ENCODE results near the gene SAAL1.
A peak's percentile ranks its signal among the peaks of the same experiment; 100 is the strongest.

The SAAL1 gene

DNA sequence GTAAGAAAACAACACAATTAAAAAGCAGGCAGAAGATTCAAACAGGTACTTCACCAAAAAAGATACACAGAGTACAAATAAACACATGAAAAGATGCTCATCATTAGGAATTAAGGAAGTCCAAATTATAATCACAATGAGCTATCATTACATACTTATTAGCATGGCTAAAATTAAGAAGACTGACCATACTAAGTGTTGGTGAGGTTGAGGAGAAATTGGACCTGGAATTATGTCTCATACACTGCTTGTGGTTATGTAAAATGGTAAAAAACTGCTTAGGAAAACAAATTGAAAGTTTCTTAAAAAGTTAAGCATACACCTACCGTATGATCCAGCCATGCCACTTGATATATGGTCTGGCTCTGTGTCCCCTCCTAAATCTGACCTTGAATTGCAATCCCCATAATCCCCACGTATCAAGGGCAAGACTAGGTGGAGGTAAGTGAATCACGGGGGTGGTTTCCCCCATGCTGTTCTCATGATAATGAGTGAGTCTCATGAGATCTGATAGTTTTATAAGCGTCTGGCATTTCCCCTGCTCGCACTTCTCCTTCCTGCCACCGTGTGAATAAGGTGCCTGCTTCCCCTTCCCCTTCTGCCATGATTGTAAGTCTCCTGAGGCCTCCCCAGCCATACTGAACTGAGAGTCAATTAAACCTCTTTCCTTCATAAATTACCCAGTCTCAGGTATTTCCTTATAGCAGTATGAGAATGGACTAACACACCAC lies 4.8 kb downstream of the SAAL1 start:
- Histone ChIP-seq H3K36me3 (ENCODE audit: control insufficient read depth, insufficient read depth, low read length) (peaks cover 3% of the 10 kb centered on the region), H2BK15ac (replicated peaks; ENCODE audit: low read depth) (no peak overlapping the region), H3K23ac (ENCODE audit: low read length) (no peak overlapping the region), H3K27ac (ENCODE audit: low read depth, low read length) (no peak overlapping the region), H4K8ac (ENCODE audit: low read depth, low read length) (no peak overlapping the region), H3K4me3 (ENCODE audit: low read length) (no peak overlapping the region), H2BK5ac (ENCODE audit: low read length) (no peak overlapping the region), H3K4ac (ENCODE audit: low read depth, low read length) (no peak overlapping the region), H3K18ac (ENCODE audit: low read length) (no peak overlapping the region), H2BK120ac (ENCODE audit: low read depth, low read length) (no peak overlapping the region), H3K79me1 (ENCODE audit: low read length) (peaks cover 9% of the 10 kb centered on the region), H3K56ac (ENCODE audit: low read length) (no peak overlapping the region), H3K79me2 (ENCODE audit: control insufficient read depth, insufficient read depth, low read length) (peaks cover 29% of the 10 kb centered on the region), H2AK5ac (ENCODE audit: low read length) (no peak overlapping the region), H3K27me3 (ENCODE audit: insufficient read depth, low read length, poor library complexity) (no peaks in the 10 kb centered on the region), H4K5ac (ENCODE audit: low read length) (no peak overlapping the region), H3K9ac (ENCODE audit: low read length) (no peak overlapping the region), H3K4me1 (ENCODE audit: control insufficient read depth, low read depth, low read length) (peaks cover 3% of the 10 kb centered on the region), H3K4me2 (ENCODE audit: low read length) (no peak overlapping the region)
- no CpG with 5 or more reads among the region's 6 CpGs for WGBS (ENCODE audit: extremely low coverage, insufficient coverage, low lambda C conversion rate)
- DNase-seq = peak; percentile 14

DNA sequence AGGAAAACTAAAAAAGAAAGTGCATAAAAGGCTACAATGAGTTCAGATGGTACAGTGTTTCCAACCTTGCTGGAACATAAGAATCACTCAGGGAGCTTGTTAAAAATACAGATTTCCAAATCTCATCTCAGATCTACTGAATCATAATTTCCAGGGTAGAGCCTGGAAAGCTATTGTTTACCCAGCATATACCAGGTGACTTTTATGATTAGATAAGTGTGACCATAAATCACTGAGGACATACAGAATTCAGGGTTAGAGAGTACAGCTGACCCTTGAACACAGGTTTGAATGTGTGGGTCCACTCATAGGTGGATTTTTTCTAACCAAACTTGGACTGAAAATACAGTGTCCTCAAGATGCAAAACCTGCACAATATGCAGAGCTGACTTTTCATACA lies 11.9 kb downstream of the SAAL1 start:
- no peaks in the 10 kb centered on the region for H3K27me3 ChIP-seq (ENCODE audit: insufficient read depth, low read length, poor library complexity)
- no peak overlapping the region for H3K27ac ChIP-seq (ENCODE audit: low read depth, low read length)
- H2BK120ac ChIP-seq (ENCODE audit: low read depth, low read length) = no peak overlapping the region
- no peak overlapping the region for H2BK15ac ChIP-seq (replicated peaks; ENCODE audit: low read depth)
- DNase-seq = no peak
- H3K4me1 ChIP-seq (ENCODE audit: control insufficient read depth, low read depth, low read length) = no peaks in the 10 kb centered on the region
- H2AK5ac ChIP-seq (ENCODE audit: low read length) = no peak overlapping the region
- H3K18ac ChIP-seq (ENCODE audit: low read length) = no peak overlapping the region
- H3K4me3 ChIP-seq (ENCODE audit: low read length) = no peak overlapping the region
- H3K9ac ChIP-seq (ENCODE audit: low read length) = no peak overlapping the region
- no peak overlapping the region for H4K5ac ChIP-seq (ENCODE audit: low read length)
- H3K4ac ChIP-seq (ENCODE audit: low read depth, low read length) = no peak overlapping the region
- H3K79me2 ChIP-seq (ENCODE audit: control insufficient read depth, insufficient read depth, low read length) = peaks cover 2% of the 10 kb centered on the region
- H3K23ac ChIP-seq (ENCODE audit: low read length) = no peak overlapping the region
- H3K36me3 ChIP-seq (ENCODE audit: control insufficient read depth, insufficient read depth, low read length) = peaks cover 7% of the 10 kb centered on the region
- no peak overlapping the region for H3K56ac ChIP-seq (ENCODE audit: low read length)
- H2BK5ac ChIP-seq (ENCODE audit: low read length) = no peak overlapping the region
- peaks cover 3% of the 10 kb centered on the region for H3K79me1 ChIP-seq (ENCODE audit: low read length)
- no peak overlapping the region for H4K8ac ChIP-seq (ENCODE audit: low read depth, low read length)
- no peak overlapping the region for H3K4me2 ChIP-seq (ENCODE audit: low read length)

DNA sequence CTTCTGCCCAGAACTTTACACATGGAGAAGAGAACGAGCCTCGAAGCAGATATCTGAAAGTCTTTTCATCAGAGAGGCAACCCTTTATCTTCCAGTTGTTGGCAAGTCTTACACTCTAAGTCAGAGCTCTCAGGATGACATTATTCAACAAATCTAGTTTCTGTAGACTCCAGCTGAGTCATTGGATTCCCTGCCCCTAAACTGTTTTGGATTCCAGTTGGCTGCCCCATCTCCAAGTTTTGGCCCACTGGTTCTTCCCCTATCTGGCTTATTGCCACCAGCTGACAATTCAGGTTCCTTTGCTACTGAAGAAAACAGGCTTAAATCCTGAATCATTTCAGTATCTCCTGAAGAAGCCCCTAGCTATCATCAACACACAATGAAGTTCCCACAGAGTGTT lies 14.2 kb downstream of the SAAL1 start:
- H3K4me1 ChIP-seq (ENCODE audit: control insufficient read depth, low read depth, low read length) = no peaks in the 10 kb centered on the region
- H3K4me3 ChIP-seq (ENCODE audit: low read length) = no peak overlapping the region
- H3K27ac ChIP-seq (ENCODE audit: low read depth, low read length) = no peak overlapping the region
- H3K23ac ChIP-seq (ENCODE audit: low read length) = no peak overlapping the region
- H3K18ac ChIP-seq (ENCODE audit: low read length) = no peak overlapping the region
- no CpG with 5 or more reads among the region's 2 CpGs for WGBS (ENCODE audit: extremely low coverage, insufficient coverage, low lambda C conversion rate)
- H3K4me2 ChIP-seq (ENCODE audit: low read length) = no peak overlapping the region
- H3K79me2 ChIP-seq (ENCODE audit: control insufficient read depth, insufficient read depth, low read length) = no peaks in the 10 kb centered on the region
- H3K56ac ChIP-seq (ENCODE audit: low read length) = no peak overlapping the region
- H2BK15ac ChIP-seq (replicated peaks; ENCODE audit: low read depth) = no peak overlapping the region
- H3K9ac ChIP-seq (ENCODE audit: low read length) = no peak overlapping the region
- no peak overlapping the region for H2BK5ac ChIP-seq (ENCODE audit: low read length)
- H4K5ac ChIP-seq (ENCODE audit: low read length) = no peak overlapping the region
- H4K8ac ChIP-seq (ENCODE audit: low read depth, low read length) = no peak overlapping the region
- peaks cover 7% of the 10 kb centered on the region for H3K36me3 ChIP-seq (ENCODE audit: control insufficient read depth, insufficient read depth, low read length)
- H3K4ac ChIP-seq (ENCODE audit: low read depth, low read length) = no peak overlapping the region
- no peak overlapping the region for H2BK120ac ChIP-seq (ENCODE audit: low read depth, low read length)
- H3K27me3 ChIP-seq (ENCODE audit: insufficient read depth, low read length, poor library complexity) = no peaks in the 10 kb centered on the region
- peaks cover 2% of the 10 kb centered on the region for H3K79me1 ChIP-seq (ENCODE audit: low read length)
- H2AK5ac ChIP-seq (ENCODE audit: low read length) = no peak overlapping the region
- DNase-seq = peak; percentile 2

DNA sequence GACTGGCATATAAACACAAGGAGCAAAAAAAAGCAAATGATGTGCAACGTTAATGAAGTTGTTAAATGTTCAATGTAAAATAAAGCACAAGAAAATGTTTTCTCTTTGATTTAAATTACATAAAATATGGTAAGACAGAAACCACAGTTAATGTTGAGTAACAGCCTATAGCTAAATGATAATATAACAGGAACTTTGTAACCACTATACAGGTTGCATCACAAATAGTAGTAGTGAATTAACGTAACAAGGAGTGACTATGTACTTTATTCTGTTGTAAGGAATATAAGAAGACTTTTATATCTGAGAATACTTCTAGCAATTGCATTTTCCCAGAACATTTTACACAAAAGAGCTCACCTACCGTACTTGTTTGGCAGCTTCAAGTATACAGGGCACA lies 16.9 kb downstream of the SAAL1 start:
- no peak overlapping the region for H3K56ac ChIP-seq (ENCODE audit: low read length)
- H3K79me2 ChIP-seq (ENCODE audit: control insufficient read depth, insufficient read depth, low read length) = no peaks in the 10 kb centered on the region
- H3K9ac ChIP-seq (ENCODE audit: low read length) = no peak overlapping the region
- H2BK5ac ChIP-seq (ENCODE audit: low read length) = no peak overlapping the region
- H2AK5ac ChIP-seq (ENCODE audit: low read length) = no peak overlapping the region
- no peak overlapping the region for H3K23ac ChIP-seq (ENCODE audit: low read length)
- no peaks in the 10 kb centered on the region for H3K79me1 ChIP-seq (ENCODE audit: low read length)
- no peak overlapping the region for H3K27ac ChIP-seq (ENCODE audit: low read depth, low read length)
- H4K8ac ChIP-seq (ENCODE audit: low read depth, low read length) = no peak overlapping the region
- no peak for DNase-seq
- no peaks in the 10 kb centered on the region for H3K27me3 ChIP-seq (ENCODE audit: insufficient read depth, low read length, poor library complexity)
- H2BK120ac ChIP-seq (ENCODE audit: low read depth, low read length) = no peak overlapping the region
- H3K36me3 ChIP-seq (ENCODE audit: control insufficient read depth, insufficient read depth, low read length) = peaks cover 3% of the 10 kb centered on the region
- H3K4ac ChIP-seq (ENCODE audit: low read depth, low read length) = no peak overlapping the region
- H3K18ac ChIP-seq (ENCODE audit: low read length) = no peak overlapping the region
- H3K4me3 ChIP-seq (ENCODE audit: low read length) = no peak overlapping the region
- no peak overlapping the region for H4K5ac ChIP-seq (ENCODE audit: low read length)
- no peak overlapping the region for H3K4me2 ChIP-seq (ENCODE audit: low read length)
- no peak overlapping the region for H2BK15ac ChIP-seq (replicated peaks; ENCODE audit: low read depth)
- WGBS (ENCODE audit: extremely low coverage, insufficient coverage, low lambda C conversion rate) = no CpG with 5 or more reads among the region's 3 CpGs
- no peaks in the 10 kb centered on the region for H3K4me1 ChIP-seq (ENCODE audit: control insufficient read depth, low read depth, low read length)

DNA sequence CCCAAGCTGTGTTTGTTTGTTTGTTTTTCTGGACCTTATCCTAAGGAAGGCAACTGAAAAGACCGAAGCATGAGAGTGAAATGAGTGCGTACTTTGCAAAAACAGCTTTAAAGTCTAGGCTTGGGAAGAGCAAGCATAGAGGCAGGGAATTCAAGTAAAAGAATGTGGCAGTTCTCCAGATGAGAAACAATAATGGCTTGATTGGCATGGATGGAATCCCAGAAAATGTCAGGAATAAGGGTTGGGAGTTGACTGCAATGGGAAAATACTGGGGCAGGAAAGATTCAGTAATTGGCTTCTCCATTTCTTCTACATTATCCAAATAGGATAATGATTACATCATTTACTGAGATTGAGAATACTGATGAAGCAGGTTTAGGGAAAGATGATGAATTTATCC lies 17.5 kb downstream of the SAAL1 start:
- Histone ChIP-seq H3K79me2 (ENCODE audit: control insufficient read depth, insufficient read depth, low read length) (no peaks in the 10 kb centered on the region), H2AK5ac (ENCODE audit: low read length) (no peak overlapping the region), H3K23ac (ENCODE audit: low read length) (no peak overlapping the region), H3K36me3 (ENCODE audit: control insufficient read depth, insufficient read depth, low read length) (peaks cover 3% of the 10 kb centered on the region), H2BK120ac (ENCODE audit: low read depth, low read length) (no peak overlapping the region), H3K4me1 (ENCODE audit: control insufficient read depth, low read depth, low read length) (no peaks in the 10 kb centered on the region), H3K27ac (ENCODE audit: low read depth, low read length) (no peak overlapping the region), H2BK5ac (ENCODE audit: low read length) (no peak overlapping the region), H3K56ac (ENCODE audit: low read length) (no peak overlapping the region), H3K18ac (ENCODE audit: low read length) (no peak overlapping the region), H3K4me3 (ENCODE audit: low read length) (no peak overlapping the region), H4K8ac (ENCODE audit: low read depth, low read length) (no peak overlapping the region), H4K5ac (ENCODE audit: low read length) (no peak overlapping the region), H3K4me2 (ENCODE audit: low read length) (no peak overlapping the region), H3K27me3 (ENCODE audit: insufficient read depth, low read length, poor library complexity) (no peaks in the 10 kb centered on the region), H2BK15ac (replicated peaks; ENCODE audit: low read depth) (no peak overlapping the region), H3K79me1 (ENCODE audit: low read length) (no peaks in the 10 kb centered on the region), H3K9ac (ENCODE audit: low read length) (no peak overlapping the region), H3K4ac (ENCODE audit: low read depth, low read length) (no peak overlapping the region)
- DNase-seq = no peak
- WGBS (ENCODE audit: extremely low coverage, insufficient coverage, low lambda C conversion rate) = no CpG with 5 or more reads among the region's 2 CpGs

DNA sequence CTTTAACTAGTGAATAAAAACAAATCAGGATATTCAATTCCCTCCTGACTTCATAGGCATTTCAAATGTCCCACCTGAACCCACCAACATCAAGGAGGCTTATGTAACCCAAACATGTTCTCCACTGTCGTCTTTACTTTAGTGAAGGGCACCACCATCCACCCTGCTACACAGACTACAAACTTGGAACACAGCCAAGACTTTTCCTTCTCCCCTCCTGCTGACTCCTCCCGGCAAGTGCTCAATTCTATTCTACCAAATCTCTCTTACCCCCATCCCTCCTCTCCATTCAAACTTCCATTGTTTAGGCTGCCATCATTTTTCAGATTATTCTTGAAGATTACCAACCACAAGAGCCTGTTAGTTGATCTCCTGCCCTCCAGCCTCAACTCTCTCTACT lies 24.3 kb downstream of the SAAL1 start:
- no CpG with 5 or more reads among the region's 2 CpGs for WGBS (ENCODE audit: extremely low coverage, insufficient coverage, low lambda C conversion rate)
- H3K4me3 ChIP-seq (ENCODE audit: low read length) = no peak overlapping the region
- no peak overlapping the region for H4K5ac ChIP-seq (ENCODE audit: low read length)
- no peak overlapping the region for H3K23ac ChIP-seq (ENCODE audit: low read length)
- no peak overlapping the region for H2AK5ac ChIP-seq (ENCODE audit: low read length)
- no peaks in the 10 kb centered on the region for H3K27me3 ChIP-seq (ENCODE audit: insufficient read depth, low read length, poor library complexity)
- no peaks in the 10 kb centered on the region for H3K79me2 ChIP-seq (ENCODE audit: control insufficient read depth, insufficient read depth, low read length)
- H2BK120ac ChIP-seq (ENCODE audit: low read depth, low read length) = no peak overlapping the region
- H3K36me3 ChIP-seq (ENCODE audit: control insufficient read depth, insufficient read depth, low read length) = peaks cover 2% of the 10 kb centered on the region
- no peak overlapping the region for H2BK15ac ChIP-seq (replicated peaks; ENCODE audit: low read depth)
- H3K27ac ChIP-seq (ENCODE audit: low read depth, low read length) = no peak overlapping the region
- H4K8ac ChIP-seq (ENCODE audit: low read depth, low read length) = no peak overlapping the region
- no peaks in the 10 kb centered on the region for H3K4me1 ChIP-seq (ENCODE audit: control insufficient read depth, low read depth, low read length)
- no peak overlapping the region for H3K4ac ChIP-seq (ENCODE audit: low read depth, low read length)
- no peak overlapping the region for H3K4me2 ChIP-seq (ENCODE audit: low read length)
- no peak for DNase-seq
- no peak overlapping the region for H3K9ac ChIP-seq (ENCODE audit: low read length)
- H3K79me1 ChIP-seq (ENCODE audit: low read length) = no peaks in the 10 kb centered on the region
- H2BK5ac ChIP-seq (ENCODE audit: low read length) = no peak overlapping the region
- no peak overlapping the region for H3K56ac ChIP-seq (ENCODE audit: low read length)
- H3K18ac ChIP-seq (ENCODE audit: low read length) = no peak overlapping the region

Data from mesendoderm (in vitro differentiated cells).